Omental fat pad (tissue), 4 donors: Measurements from ENCODE around the gene SEC23B. TPM values are rescaled to one million over a fixed set of nuclear protein-coding genes. Genes with fewer than 3 reads are reported as not detected.
"Not testable (repeated sequence)": the region's sequence is repeated elsewhere in the genome, so short reads cannot be mapped to it uniquely, and the experiment has no call there.

ENCODE experiments used
- ATAC-seq: fragments of 150-250 bp; one replicate; pipeline ENCODE4 v1.9.1; 2016; ENCODE audit warnings: mild to moderate bottlenecking, moderate library complexity; ENCODE audit not compliant: low FRiP score
- DNase-seq: peaks from one replicate; pipeline ENCODE4 v3.0.0-alpha.2; 2019; ENCODE audit warnings: low spot score
- total RNA-seq, 4 donors: library from RNA; depleted of rRNA; stranded (reverse); fragments of >200 nt; gene quantifications; one replicate each; pipeline ENCODE4 v1.1.0, GENCODE V29; 2016
- TF ChIP-seq, protein P1 (sequence below), 3 donors: fragments of 450-650 bp; IDR thresholded peaks; one replicate each; pipeline ENCODE4 v1.5.1; 2016 to 2017; ENCODE audit warnings: antibody characterized with exemption in 3 of 3, mild to moderate bottlenecking in 3 of 3, moderate library complexity in 2 of 3

Gene SEC23B
- total RNA-seq, 4 donors from 2014 or later: 35.5 to 44.6 (median 38.5) TPM

DNA sequence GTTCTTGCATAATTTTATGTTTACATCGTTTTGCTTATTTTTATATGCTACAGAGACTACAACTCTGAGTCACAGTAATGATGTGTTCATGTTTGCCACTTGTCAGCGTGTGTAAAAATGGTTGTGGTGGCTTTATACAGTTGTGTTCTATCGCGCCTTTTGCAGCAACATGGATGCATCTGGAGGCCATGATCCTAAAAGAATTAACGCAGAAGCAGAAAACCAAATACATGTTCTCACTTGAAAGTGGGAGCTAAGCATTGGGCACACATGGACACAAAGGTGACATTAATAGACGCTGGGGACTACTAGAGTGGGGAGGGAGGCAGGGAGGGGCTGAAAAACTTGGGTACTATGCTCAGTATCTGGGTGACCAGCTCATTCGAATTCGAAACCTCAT is 996 bp upstream of the SEC23B start:
- ATAC-seq (no peak), DNase-seq (no peak)
- TF ChIP-seq, protein P1, sequence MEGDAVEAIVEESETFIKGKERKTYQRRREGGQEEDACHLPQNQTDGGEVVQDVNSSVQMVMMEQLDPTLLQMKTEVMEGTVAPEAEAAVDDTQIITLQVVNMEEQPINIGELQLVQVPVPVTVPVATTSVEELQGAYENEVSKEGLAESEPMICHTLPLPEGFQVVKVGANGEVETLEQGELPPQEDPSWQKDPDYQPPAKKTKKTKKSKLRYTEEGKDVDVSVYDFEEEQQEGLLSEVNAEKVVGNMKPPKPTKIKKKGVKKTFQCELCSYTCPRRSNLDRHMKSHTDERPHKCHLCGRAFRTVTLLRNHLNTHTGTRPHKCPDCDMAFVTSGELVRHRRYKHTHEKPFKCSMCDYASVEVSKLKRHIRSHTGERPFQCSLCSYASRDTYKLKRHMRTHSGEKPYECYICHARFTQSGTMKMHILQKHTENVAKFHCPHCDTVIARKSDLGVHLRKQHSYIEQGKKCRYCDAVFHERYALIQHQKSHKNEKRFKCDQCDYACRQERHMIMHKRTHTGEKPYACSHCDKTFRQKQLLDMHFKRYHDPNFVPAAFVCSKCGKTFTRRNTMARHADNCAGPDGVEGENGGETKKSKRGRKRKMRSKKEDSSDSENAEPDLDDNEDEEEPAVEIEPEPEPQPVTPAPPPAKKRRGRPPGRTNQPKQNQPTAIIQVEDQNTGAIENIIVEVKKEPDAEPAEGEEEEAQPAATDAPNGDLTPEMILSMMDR (IDR thresholded peaks at IDR 0.05): no peak

DNA sequence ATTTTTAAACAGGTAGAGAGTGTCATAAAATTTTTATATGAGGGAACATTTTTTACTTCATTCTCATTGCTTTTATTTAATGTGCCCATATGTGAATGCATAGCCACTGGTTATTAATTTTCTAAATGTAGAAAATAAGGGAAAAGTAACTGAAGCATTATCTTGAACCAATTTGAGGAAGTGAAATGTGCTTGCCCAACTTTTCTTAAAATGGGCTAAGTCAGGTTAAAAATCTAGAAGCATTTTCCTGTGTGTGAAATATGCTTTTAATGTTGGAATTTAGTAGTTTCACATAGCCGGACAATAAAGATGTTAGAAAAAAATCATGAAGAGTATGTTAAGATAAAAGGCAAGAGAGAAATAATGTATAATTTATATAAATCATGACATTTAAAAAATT is 3.8 kb downstream of the SEC23B start:
- DNase-seq (no peak), ATAC-seq (no peak)
- TF ChIP-seq, protein P1 (IDR thresholded peaks at IDR 0.05): no peak

DNA sequence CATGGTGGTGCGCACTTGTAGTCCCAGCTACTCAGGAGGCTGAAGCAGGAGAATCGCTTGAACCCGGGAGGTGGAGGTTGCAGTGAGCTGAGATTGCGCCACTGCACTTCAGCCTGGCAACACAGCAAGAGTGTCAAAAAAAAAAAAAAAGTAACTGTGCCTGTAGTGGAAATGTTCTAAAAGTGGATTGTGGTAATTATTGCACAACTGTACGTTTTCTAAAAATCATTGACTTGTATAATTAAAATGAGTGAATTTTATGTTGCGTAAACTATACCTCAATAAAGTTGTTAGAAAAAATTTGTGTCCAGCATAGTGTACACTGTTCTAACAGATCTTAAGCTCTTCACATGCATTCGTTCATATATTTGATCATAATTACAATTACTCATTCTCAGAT is 5.5 kb downstream of the SEC23B start:
- TF ChIP-seq, protein P1 (IDR thresholded peaks at IDR 0.05): no peak
- ATAC-seq (no peak), DNase-seq (no peak)

DNA sequence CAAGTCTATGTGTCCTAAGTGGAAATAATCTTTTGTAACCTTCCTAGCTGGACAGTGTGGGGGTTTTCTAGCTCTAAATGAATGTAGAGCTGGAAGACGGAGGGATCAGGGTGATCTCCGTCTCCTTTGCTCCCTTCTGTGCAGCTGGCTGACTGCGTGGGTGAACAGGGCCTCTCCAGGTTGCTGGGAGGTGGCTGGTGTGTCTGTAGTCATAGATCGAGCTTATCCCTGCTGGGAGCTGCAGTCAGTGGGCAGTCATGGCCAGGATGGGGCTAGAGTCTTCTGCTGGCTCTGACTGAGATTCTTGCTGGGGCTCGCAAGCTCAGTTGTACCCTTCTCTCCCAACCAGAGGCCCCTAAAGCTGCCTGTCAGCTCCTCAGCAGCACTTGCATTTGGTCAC is 6.4 kb downstream of the SEC23B start:
- ATAC-seq (no peak), DNase-seq (no peak)
- TF ChIP-seq, protein P1 (IDR thresholded peaks at IDR 0.05): no peak

DNA sequence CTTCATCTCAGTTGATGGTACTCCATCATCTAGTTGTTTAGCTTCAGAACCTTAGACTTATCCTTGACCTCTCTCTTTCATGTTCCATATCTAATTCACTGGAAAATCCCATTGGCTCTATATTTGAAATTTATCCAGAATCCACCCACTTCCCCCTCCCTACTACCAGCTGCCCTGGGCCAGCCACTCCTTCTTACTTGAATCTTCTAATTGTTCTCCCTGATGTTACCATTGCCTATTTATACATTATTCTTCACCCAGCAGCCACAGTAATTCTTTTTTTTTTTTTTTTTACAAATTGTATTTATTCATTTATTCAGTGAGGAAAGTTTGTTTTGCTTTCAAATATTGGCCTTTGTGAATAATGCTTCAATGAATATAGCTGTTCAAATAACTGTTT is 8.2 kb downstream of the SEC23B start:
- no peak for DNase-seq
- TF ChIP-seq, protein P1 (IDR thresholded peaks at IDR 0.05): no peak
- ATAC-seq: no peak

DNA sequence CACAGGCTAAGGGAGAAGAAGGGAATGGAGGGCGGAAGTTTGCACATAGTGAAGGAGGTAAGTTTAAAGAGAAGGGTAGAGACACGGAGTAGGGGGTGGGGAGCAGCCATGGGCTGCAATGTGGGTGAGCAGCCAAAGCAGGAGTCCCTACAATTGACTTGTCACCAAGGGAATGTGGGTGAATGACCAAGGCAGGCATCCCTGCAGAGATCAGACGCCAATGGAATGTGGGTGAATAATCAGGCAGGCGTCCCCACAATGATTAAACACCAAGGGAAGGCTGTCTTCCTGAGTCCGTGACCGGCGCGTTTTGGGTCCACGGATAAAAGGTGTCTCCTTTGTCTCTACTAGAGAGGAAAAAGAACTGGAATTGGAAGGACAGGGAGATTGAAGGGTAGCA is 14.3 kb downstream of the SEC23B start:
- DNase-seq, ATAC-seq: not testable (repeated sequence)

DNA sequence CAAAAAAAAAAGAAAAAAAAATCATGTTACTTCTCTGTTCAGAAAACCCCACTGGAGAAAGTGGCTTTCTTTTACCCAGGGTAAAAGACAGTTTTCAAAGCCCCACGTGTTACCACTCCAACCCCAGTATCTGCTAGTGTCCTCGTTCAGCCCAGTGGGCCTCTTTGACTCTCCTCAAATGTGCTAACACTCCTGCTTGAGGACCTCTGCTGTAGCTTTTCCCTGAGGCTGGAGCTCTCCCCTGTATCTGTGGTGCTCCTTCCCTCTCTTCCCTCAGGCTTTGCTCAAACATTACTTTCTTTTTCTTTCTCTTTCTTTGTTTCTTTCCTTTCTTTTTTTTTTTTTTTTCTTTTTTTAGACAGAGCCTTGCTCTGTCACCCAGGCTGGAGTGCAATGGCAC is 15.3 kb downstream of the SEC23B start:
- no peak for ATAC-seq
- TF ChIP-seq, protein P1 (IDR thresholded peaks at IDR 0.05): no peak
- DNase-seq: no peak

DNA sequence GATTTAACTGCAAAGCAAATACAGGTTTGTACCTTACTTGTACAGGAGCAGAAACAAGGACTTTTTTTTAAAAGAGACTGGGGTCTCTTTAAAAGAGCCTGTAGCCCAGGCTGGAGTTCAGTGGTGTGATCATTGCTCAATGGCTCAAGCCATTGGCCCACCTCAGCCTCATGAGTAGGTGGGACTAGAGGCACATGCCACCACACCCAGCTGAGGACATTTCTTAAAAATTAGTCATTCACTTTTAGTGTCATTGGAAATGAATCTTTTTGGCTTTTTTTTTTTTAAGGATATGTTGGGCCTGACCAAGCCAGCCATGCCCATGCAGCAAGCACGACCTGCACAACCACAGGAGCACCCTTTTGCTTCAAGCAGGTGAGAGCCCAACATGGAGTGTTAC is 16.9 kb downstream of the SEC23B start:
- TF ChIP-seq, protein P1 (IDR thresholded peaks at IDR 0.05): no peak
- DNase-seq: no peak
- no peak for ATAC-seq

DNA sequence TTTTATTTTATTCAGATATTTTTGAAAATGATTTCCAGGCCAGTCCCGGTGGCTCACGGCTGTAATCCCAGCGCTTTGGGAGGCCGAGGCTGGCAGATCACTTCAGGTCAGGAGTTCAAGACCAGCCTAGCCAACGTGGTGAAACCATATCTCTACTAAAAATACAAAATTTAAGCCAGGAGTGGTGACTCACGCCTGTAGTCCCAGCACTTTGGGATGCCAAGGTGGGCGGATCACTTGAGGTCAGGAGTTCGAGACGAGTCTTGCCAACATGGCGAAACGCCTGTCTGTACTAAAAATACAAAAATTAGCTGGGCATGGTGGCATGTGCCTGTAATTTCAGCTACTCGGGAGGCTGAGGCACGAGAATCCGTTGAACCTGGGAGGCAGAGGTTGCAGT is 19.0 kb downstream of the SEC23B start:
- not testable (repeated sequence) for DNase-seq, ATAC-seq
